HG02759 (cell line): Measurements from ENCODE around the gene CSPG5.

Experiments used
- ATAC-seq: cut with Tn5 transposase; IDR thresholded peaks from one replicate; pipeline ENCODE4 v1.9.1; 2021; ENCODE audit warnings: mild to moderate bottlenecking, moderate library complexity; ENCODE audit not compliant: unreplicated experiment

Gene CSPG5

DNA sequence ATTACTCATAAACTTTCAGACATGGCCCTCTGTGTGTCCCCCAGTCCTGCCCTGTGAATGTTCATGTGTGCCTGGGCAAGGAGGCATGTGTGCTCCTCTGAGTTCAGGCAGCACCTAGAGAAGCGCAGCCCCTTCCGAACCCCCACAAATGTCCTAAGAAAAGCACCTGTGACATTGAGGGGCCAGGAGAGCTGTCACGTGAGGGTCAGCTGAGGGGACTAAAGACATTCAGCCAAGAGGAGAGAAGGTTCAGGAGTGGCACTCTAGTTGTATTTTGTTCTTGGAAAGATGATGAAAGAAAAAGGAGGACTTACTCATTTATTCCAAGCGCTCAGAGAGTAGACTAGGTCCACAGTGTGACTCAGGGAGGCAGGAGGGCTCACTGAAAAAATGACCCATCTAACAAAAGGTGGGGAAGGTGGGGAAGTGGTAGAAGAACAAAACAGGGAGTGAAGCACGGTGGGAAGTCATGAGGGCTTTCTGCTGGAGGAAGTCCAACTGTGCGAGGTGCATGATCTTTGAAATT lies 37.0 kb downstream of the CSPG5 start:
- ATAC-seq = no peak

DNA sequence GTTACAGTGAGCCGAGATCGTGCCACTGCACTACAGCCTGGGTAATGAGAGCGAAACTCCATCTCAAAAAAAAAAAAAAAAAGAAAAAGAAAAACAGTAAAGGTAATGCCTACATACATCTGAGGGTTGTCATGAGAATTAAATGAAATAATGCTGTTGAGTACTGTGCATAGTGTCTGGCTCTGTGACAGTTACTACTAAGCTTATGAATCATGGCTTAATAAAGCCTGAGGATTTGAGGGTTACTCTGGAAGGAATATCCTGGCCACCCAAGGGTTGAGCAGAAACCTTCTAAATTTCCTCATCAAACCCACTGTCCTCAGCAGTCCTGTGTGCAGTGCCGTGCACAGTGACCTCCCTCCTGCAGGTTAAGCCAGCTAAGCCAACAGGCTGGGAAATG lies 38.4 kb downstream of the CSPG5 start:
- ATAC-seq = no peak

GRCh38 chr3:47536967-47537366 lies 41.7 kb downstream of the CSPG5 start:
- no peak for ATAC-seq

- no peak for ATAC-seq
Observed at GRCh38 chr3:47536221-47536891, 42.3 kb downstream of the CSPG5 start.

- ATAC-seq = no peak
Observed at GRCh38 chr3:47533996-47534454, 44.6 kb downstream of the CSPG5 start.

DNA sequence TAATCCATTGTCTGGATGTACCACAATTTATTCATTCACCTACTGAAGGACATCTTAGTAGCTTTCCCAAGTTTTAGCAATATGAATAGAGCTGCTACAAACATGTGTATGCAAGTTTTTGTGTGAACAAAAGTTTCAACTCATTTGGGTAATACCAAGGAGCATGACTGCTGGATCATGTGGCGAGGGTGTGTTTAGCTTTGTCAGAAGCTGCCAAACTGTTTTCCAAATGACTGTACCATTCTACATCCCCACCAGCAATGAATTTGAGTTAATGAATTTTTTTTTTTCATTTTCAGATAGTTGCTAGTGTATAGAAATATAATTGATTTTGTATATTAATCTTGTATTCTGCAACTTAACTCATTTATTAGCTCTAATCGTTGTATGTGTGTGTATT lies 45.2 kb downstream of the CSPG5 start:
- ATAC-seq = no peak

DNA sequence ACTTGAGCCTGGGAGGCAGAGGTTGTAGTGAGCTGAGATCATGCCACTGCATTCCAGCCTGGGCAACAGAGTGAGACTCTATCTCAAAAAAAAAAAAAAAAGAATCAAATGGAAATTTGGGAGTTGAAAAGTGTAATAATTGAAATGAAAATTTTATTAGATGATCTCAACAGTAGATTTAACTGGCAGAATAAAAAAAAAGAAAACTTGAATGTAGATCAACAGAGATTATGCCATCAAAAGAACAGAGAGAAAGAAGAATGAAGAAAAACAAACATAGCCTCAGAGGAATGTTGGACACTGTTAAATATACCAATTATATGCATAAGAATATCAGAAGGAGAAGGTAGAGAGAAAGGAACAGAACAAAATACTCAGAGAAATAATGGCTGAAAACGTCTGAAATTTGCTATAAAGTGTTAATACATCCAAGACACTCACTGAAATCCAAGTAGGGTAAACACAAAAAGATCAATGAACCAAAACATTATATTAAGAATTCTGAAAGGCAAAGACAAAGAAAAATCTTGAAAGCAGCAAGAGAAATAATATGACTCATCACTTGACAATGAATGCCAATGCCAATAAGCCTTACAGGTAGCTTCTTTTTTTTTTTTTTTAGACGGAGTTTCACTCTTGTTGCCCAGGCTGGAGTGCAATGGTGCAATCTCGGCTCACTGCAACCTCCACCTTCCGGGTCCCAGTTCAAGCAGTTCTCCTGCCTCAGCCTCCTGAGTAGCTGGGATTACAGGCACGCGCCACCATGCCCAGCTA lies 50.5 kb downstream of the CSPG5 start:
- ATAC-seq = no peak

GRCh38 chr3:47525617-47526016 lies 53.0 kb downstream of the CSPG5 start:
- no peak for ATAC-seq

GRCh38 chr3:47523310-47524073 lies 55.2 kb downstream of the CSPG5 start:
- no peak for ATAC-seq

DNA sequence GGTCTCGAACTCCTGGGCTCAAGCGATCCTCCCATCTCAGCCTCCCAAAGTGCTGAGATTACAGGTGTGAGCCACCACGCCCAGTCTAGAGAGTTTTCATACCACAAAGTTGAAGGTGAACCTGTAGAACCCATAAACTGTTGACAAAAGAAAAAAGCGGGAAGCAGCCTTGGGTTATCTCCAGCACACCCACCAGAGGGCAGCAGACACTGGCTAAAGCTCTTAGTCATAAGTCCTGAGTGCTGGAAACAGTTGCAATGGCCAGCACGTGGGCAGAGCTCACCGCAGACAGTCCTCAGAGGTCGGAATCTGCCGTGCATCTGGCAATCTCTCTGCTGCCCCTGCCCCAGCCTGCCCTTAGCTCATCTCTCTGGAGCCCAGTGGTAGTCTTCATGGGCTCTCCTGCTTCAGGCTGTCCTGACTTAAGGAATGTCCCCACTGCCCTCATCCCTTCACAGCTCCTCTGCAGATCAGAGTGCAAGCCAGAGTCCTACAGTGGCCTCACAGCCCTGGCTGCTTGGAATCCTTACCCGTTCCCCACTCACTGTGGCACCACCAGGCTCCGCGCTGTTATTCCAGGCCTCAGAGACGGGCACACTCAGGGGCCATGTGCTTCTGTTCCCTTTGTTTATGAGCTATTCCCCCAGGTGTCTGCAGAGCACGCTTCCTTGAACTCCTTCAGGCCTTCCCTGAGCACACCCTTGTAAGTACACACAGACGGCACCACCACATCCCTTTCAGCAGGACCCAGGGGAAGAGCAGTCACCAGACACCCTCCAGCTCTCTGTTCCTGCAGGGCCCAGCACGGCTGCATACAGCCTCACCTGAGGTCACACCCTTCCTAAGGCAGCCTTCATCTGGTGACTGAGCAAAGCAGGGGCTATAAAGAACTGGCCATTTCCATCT lies 56.3 kb downstream of the CSPG5 start:
- ATAC-seq = no peak

- ATAC-seq = no peak
Observed at GRCh38 chr3:47520756-47521155, 57.9 kb downstream of the CSPG5 start.

GRCh38 chr3:47517937-47518336 lies 60.7 kb downstream of the CSPG5 start:
- ATAC-seq = no peak

GRCh38 chr3:47515864-47516319 lies 62.8 kb downstream of the CSPG5 start:
- no peak for ATAC-seq

- ATAC-seq = no peak
Observed at GRCh38 chr3:47515100-47515499, 63.6 kb downstream of the CSPG5 start.

GRCh38 chr3:47513125-47513929 lies 65.3 kb downstream of the CSPG5 start, which contains the start of gene ELP6:
Gene ELP6, minus strand, starts transcription at chr3:47513712. Its CDS starts 122 bp downstream, at chr3:47513590.
- peak; percentile 95 for ATAC-seq

DNA sequence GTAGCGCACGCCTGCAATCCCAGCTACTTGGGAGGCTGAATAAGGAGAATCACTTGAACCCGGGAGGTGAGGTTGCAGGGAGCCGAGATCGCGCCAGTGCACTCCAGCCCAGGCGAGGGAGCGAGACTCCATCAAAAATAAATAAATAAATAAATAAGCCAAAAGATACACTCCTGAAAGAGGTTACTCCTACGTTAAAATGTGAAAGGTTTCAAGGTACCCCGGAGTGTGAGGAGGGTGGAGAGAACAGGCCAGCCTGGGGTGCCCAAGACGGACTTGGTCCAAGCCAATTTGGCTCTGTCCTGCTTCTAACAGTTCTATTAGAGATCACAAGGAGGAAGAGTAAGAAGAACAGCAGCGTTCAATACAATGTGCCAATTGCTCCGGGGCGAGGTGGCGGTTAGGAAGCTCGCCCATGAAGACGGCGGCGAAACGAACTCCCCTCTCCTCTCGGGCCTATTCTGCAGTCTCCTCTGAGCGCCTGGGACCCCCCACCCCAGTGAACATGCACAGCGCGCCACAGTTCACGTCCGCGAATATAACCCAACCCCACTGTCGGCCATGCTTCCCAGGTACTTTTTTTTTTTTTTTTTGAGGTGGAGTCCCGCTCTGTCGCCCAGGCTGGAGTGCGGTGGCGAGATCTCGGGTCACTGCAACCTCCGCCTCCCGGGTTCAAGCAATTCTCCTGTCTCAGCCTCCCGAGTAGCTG lies 66.1 kb downstream of the CSPG5 start:
- no peak for ATAC-seq
